SJSA1 (cell line): ENCODE data around the gene ITGBL1. TPM values are rescaled to one million over a fixed set of nuclear protein-coding genes. Genes with fewer than 3 reads are reported as not detected.

Source experiments
- DNase-seq, 2 experiments: peaks; one replicate each; pipeline ENCODE4 v3.0.0-alpha.2; 2015 to 2020; ENCODE audit warnings: low spot score in 2 of 2, low read depth in 1 of 2
- H3K27ac ChIP-seq: fragments of 250-450 bp; sonication (Bioruptor Pico); 2 replicates; pipeline ENCODE4 v1.5.1; 2020; ENCODE audit warnings: mild to moderate bottlenecking, moderate library complexity
- H3K27me3 ChIP-seq: fragments of 250-450 bp; sonication (Bioruptor Pico); replicated peaks from 2 replicates; pipeline ENCODE4 v1.5.1; 2020; ENCODE audit warnings: mild to moderate bottlenecking, moderate library complexity
- H3K36me3 ChIP-seq: fragments of 250-450 bp; sonication (Bioruptor Pico); 2 replicates; pipeline ENCODE4 v1.5.1; 2020; ENCODE audit warnings: mild to moderate bottlenecking
- H3K4me1 ChIP-seq: fragments of 250-450 bp; sonication (Bioruptor Pico); replicated peaks from 2 replicates; pipeline ENCODE4 v1.6.1; 2021; ENCODE audit warnings: mild to moderate bottlenecking
- H3K4me3 ChIP-seq: fragments of 250-450 bp; sonication (Bioruptor Pico); 2 replicates; pipeline ENCODE4 v1.5.1; 2020; ENCODE audit warnings: mild to moderate bottlenecking
- H3K9me3 ChIP-seq: fragments of 250-450 bp; sonication (Bioruptor Pico); replicated peaks from 2 replicates; pipeline ENCODE4 v1.5.1; 2020; ENCODE audit warnings: mild to moderate bottlenecking
- total RNA-seq: library from RNA; depleted of rRNA; stranded (reverse); fragments of >200 nt; shearing (Covaris generic); gene quantifications from 2 replicates; pipeline ENCODE4 v1.2.3, GENCODE V29; 2014

The ITGBL1 gene
- total RNA-seq, 1 experiment from 2014 or later: 63.3 TPM

DNA sequence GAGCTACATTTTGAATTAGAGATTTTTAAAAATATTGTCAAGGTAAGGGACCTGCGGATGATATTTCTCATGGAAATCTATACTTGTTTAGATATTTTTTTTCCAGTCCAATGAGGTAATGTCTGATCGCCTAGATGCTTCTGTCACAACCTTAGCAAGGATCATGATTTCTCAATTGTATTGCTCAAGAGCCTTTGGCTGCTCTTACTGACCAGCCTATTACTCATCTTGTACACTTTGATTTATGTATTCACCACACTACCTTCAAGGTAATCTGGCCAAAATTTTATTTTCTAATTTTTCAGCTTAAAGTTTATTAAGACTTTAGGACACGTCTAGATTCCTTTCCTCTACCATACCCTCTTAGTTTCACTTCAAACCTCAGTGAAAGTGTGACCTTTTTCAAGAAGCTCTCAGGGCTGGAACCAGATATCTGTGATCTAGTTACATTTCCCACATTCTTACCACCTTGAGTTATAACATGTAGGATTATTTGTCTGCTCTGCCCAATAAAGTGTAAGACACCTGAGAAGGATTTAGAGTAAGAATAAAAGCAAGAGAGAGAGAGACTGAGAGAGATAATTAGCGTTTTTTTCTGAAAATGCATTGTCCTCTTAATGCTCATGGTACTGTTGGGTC, 197.1 kb downstream of the ITGBL1 start:
- H3K4me3 ChIP-seq: no peak overlapping the region
- H3K9me3 ChIP-seq: no peaks in the 10 kb centered on the region
- no peaks in the 10 kb centered on the region; the same call in 1 of the 2 replicates for H3K4me1 ChIP-seq
- DNase-seq: no peak
- H3K36me3 ChIP-seq: no peaks in the 10 kb centered on the region
- no peak overlapping the region for H3K27ac ChIP-seq
- no peaks in the 10 kb centered on the region for H3K27me3 ChIP-seq

DNA sequence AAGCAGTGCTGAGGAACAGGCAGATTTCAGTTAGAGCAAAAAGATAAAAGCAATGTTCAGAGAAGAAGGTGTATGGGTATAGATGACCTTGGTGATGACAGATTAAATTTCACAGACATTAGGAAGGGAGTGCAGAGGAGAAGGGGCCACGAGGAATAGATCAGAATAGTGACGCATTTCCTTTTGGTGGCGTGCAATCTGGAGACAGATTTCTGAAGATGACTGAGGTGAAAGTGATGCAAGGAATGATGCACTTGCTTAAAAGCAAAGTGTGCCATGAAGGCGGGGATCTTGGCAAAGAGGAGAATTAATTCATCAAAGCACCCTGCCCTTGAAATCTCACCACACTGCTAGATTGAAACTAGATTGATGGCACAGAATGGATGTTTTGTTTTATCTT, 202.4 kb downstream of the ITGBL1 start:
- DNase-seq: no peak

DNA sequence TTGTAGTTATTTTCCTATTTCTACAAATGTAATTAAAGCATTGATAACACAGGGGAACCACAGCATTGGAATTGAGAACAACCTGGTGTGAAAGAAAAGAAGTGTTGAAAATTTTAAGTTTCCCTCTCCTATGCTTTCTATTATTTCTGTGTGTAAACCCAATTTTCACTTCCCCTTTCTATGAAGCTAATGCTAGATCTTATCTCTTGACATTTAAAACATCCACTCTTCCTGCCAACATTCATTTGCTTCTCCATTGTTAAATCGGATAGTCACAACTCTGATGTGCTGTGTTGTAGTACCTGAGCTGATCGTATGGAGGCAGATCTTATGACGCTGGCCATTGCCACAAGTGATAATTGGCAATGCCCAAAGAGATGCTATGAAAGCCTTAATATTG, 203.0 kb downstream of the ITGBL1 start:
- Histone ChIP-seq H3K4me1 (no peaks in the 10 kb centered on the region), H3K36me3 (no peaks in the 10 kb centered on the region), H3K9me3 (no peaks in the 10 kb centered on the region), H3K4me3 (no peak overlapping the region), H3K27me3 (no peaks in the 10 kb centered on the region), H3K27ac (no peak overlapping the region)
- no peak for DNase-seq

More for the DNA sequence above, 202.4 kb downstream of the ITGBL1 start:
- Histone ChIP-seq H3K9me3 (no peaks in the 10 kb centered on the region), H3K36me3 (no peaks in the 10 kb centered on the region), H3K4me1 (no peaks in the 10 kb centered on the region), H3K27me3 (no peaks in the 10 kb centered on the region), H3K4me3 (no peak overlapping the region), H3K27ac (no peak overlapping the region)

DNA sequence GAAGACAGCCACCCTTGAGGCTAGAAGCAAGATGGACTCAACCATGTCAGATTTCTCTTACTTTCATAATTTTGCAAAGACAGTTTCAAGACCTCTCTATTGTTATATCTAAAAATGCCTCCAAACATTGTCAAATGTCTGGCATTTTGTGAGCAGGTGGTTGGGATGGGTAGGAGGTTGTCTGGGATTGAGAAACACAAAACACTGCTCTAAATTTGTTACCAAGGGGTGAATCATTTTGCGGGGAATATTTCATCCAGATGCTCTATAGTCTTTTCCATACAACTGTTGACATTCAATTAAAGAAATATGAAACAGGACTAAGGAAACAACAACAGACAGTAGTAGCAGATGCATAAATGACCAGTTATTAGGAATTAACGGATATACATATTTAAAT, 208.2 kb downstream of the ITGBL1 start:
- H3K27me3 ChIP-seq: no peaks in the 10 kb centered on the region
- DNase-seq: no peak
- no peaks in the 10 kb centered on the region for H3K36me3 ChIP-seq
- no peaks in the 10 kb centered on the region for H3K9me3 ChIP-seq
- H3K4me1 ChIP-seq: peaks cover 7% of the 10 kb centered on the region
- H3K4me3 ChIP-seq: no peak overlapping the region
- H3K27ac ChIP-seq: no peak overlapping the region

DNA sequence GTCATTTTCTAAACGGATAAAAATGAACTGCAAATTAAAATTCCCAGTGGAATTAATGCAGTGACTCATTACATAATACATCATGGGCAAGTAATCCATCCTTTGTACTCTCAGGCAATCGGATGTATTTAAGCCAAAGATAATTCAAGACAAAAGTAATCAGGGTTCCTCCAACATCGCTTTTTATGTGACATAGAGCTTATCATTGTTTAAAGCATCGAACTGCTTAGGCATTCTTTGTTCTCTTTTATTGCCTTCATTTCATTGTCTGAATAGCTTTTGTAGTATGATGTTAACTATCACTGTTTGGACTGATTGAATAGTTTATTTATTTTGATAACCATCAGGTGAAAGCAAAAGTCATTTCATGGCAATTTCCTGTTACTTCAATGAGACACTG, 209.4 kb downstream of the ITGBL1 start:
- H3K27ac ChIP-seq: no peak overlapping the region; the same call in 1 of the 2 replicates
- no peak for DNase-seq
- no peaks in the 10 kb centered on the region for H3K36me3 ChIP-seq
- H3K27me3 ChIP-seq: no peaks in the 10 kb centered on the region
- H3K9me3 ChIP-seq: no peaks in the 10 kb centered on the region
- peaks cover 7% of the 10 kb centered on the region for H3K4me1 ChIP-seq
- no peak overlapping the region for H3K4me3 ChIP-seq

DNA sequence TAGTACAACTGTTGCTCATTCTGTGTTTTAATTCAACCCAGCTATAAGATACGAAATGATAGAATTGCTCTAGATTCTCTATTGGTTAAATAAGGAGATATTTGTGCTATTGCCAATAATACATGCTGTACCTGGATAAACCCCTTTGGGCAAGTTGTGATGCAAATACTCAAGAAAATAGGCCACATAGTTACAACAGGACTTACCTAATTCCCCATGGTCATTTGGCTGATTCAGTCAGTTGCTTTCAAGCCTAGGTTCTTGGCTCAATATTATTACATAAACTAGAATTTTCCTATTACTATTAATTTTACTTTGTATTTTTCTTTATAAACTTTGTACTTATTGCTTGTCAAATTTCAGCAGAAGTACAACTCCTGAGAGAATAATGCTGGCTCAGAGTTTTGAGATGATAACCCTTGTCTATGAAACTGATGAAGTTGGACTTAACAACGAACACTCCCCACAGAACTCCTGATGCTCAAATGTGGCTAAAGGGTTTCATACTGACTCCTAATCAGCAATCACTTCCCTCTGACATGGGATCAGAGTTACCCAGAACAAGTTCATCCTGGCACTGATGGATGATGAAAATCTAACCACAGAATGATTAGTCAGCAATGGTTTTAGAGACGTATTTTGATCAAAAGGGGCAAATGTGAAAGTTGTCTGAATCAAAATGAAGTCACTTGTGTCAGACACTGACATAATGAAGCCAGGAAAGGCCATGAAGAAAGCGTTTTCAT, 221.1 kb downstream of the ITGBL1 start:
- Histone ChIP-seq H3K27me3 (no peaks in the 10 kb centered on the region), H3K27ac (no peak overlapping the region), H3K4me3 (no peak overlapping the region), H3K4me1 (no peaks in the 10 kb centered on the region), H3K36me3 (no peaks in the 10 kb centered on the region), H3K9me3 (no peaks in the 10 kb centered on the region)
- DNase-seq: no peak

DNA sequence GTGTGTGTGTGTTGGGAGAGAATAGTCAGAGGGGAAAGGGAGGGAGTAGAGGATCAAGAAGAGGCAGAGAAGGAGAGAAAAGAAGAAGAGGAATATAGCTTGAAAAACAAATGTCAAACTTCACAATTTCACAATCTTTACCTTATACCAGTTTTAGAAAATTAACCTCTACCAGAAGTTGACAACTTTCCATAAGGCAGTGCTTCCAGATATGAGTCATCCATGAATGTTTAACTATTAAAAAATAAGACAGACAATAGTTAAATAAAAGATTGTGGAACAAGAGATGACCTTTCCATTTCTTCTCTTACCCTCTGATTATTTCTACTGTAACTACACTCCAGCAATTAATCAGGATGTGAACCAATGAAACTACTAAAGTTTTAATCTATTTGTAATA, 229.4 kb downstream of the ITGBL1 start:
- H3K36me3 ChIP-seq: no peaks in the 10 kb centered on the region
- 0 out of 2 replicates have a peak, but pooled peaks cover 3% of the 10 kb centered on the region for H3K4me1 ChIP-seq
- H3K9me3 ChIP-seq: no peaks in the 10 kb centered on the region
- H3K27me3 ChIP-seq: no peaks in the 10 kb centered on the region
- H3K4me3 ChIP-seq: no peak overlapping the region
- peak in 1 of 2 experiments; percentile 1 for DNase-seq
- no peak overlapping the region for H3K27ac ChIP-seq

DNA sequence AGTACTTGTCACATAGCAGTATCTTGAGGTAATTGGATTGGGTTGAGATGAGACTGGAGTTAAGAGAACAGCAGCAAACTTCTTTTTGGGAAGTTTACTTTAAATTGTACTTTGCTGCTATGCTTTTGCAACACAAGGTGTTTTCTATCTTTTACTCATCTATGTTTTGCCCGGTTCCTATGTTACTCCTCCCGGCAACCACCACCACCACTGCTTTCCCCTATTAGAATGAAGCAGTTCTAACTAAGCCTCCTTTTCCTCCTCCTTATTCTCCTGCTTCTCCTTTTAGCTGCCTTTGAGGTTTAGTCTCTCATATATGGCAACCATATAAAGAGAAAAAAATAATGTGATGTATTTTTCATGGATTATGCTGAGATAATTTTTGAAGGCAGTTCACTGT, 233.5 kb downstream of the ITGBL1 start:
- no peak for DNase-seq
- no peaks in the 10 kb centered on the region for H3K36me3 ChIP-seq
- no peak overlapping the region for H3K4me3 ChIP-seq

DNA sequence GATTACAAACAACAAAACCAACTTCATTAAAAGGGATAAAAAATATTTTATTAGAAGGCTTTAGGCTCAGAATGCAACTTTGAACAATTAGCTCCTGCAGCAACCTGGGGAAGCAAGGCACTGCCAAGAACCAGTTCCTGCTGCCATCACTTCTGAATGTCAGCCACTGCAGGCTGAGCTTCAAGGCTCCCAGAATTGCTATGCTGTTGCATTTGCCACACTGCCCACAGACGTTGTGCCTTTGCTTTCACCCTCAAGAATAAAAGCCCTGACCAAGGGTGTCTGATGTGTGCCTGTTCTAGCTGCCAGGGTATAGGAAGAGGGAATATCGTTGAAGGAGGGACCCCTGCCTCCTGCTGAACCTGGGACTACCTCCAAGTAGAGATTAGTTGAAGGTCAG, 238.4 kb downstream of the ITGBL1 start:
- no peak for DNase-seq
- no peaks in the 10 kb centered on the region for H3K36me3 ChIP-seq
- no peaks in the 10 kb centered on the region for H3K4me1 ChIP-seq
- H3K27me3 ChIP-seq: no peaks in the 10 kb centered on the region
- H3K27ac ChIP-seq: no peak overlapping the region
- H3K4me3 ChIP-seq: no peak overlapping the region
- no peaks in the 10 kb centered on the region for H3K9me3 ChIP-seq

More for the DNA sequence above, 233.5 kb downstream of the ITGBL1 start:
- Histone ChIP-seq H3K27me3 (no peaks in the 10 kb centered on the region), H3K9me3 (no peaks in the 10 kb centered on the region), H3K4me1 (0 out of 2 replicates have a peak, but pooled peaks cover 3% of the 10 kb centered on the region), H3K27ac (no peak overlapping the region)

DNA sequence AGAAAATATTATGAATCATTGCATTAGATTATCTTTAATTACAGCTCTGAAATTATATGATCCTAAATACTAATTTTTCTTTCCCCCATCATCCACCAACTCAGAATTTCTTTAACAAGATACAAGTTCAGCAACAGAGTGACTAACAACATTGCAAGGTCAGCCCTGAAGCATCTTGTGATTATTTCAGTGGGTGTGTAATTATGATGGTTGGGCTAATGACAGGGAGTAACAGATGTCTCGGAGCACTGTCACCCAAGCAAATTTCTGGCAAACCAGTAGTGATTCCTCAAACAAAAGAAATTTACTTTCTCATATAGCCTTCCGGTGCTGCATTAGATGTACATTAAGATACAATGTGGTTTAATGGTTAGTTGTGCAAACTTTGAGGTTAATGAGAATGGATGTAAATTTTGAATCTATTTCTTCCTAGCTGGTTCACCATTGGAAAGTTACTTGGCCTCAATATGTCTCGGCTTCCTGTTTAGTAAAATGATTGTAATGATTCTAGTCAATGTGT, 238.9 kb downstream of the ITGBL1 start:
- H3K36me3 ChIP-seq: no peaks in the 10 kb centered on the region
- no peak overlapping the region for H3K27ac ChIP-seq
- no peak overlapping the region for H3K4me3 ChIP-seq
- no peak for DNase-seq
- no peaks in the 10 kb centered on the region for H3K4me1 ChIP-seq
- no peaks in the 10 kb centered on the region for H3K9me3 ChIP-seq
- H3K27me3 ChIP-seq: no peaks in the 10 kb centered on the region

DNA sequence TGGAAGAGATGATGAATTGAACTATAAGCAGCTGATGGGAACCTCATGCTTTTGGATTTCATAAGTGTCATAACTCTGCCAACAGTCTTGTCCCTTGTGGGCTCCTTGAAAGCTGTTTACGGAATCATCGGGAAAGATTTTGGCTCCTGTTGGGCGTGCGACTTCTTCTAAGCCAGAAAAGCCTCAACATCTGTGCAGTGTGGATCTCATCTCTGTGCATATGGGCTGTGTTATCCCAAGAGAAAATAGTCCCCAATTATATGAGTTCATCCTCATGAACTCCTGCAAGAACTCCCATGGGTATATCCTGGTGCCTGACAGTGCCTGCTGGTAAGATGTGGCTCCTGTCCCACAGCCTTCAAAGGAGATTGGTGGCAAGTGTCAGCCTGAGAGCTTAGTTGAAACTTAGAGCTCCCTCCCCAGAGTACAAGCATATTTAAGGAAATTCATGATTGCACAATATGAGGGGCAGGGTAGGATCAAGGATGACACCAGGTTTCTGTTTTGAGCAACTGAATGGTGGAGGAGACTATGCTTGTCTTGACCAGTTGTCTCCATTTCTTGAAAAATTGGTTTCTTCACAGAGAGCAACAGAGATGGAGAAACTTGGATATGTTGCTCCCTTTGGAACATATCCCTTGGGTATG, 243.5 kb downstream of the ITGBL1 start:
- no peaks in the 10 kb centered on the region for H3K36me3 ChIP-seq
- H3K27ac ChIP-seq: no peak overlapping the region
- H3K4me3 ChIP-seq: no peak overlapping the region
- no peaks in the 10 kb centered on the region for H3K4me1 ChIP-seq
- no peak for DNase-seq
- no peaks in the 10 kb centered on the region for H3K27me3 ChIP-seq
- no peaks in the 10 kb centered on the region for H3K9me3 ChIP-seq

DNA sequence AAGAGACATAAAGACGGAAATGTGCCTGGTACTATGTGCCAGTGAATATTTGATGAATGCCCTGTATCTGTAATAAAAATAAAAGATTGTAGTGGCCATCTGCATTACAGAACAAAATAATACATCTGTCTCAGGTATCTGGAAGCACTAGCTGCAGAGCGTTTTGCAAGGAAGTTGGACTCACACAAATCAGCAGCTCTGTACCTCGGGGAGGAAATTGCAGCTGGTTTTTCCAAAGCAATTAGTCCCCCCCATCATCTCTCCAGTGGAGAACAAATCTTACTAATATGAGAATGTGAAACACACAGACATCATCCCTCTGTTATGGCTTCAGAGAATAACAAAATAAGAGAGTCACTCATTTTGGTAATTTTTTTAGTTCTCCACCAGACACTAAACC, 245.3 kb downstream of the ITGBL1 start:
- no peak overlapping the region for H3K4me3 ChIP-seq
- H3K27ac ChIP-seq: no peak overlapping the region
- H3K27me3 ChIP-seq: no peaks in the 10 kb centered on the region
- DNase-seq: no peak
- no peaks in the 10 kb centered on the region for H3K4me1 ChIP-seq
- H3K36me3 ChIP-seq: no peaks in the 10 kb centered on the region
- H3K9me3 ChIP-seq: no peaks in the 10 kb centered on the region

DNA sequence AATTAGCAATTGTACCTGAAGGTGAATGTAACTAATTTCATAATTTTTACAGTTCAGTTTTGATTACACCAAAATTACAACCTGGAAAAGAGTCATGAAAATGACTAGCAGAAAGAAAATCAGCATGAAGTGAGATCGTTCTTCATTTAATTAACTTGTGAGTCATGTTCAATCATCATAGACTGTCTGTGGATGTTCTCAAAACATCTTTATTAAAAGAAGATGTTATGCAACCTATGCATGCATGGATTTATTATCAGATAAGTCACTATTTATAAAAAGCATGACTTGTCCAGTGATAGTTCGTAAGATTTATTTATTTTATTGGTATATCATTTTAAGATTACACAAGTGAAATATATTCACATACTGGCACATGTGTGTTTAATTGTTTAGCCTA, 245.9 kb downstream of the ITGBL1 start:
- no peak overlapping the region for H3K27ac ChIP-seq
- no peaks in the 10 kb centered on the region for H3K27me3 ChIP-seq
- H3K36me3 ChIP-seq: no peaks in the 10 kb centered on the region
- H3K4me3 ChIP-seq: no peak overlapping the region
- no peaks in the 10 kb centered on the region for H3K9me3 ChIP-seq
- no peak for DNase-seq
- no peaks in the 10 kb centered on the region for H3K4me1 ChIP-seq

DNA sequence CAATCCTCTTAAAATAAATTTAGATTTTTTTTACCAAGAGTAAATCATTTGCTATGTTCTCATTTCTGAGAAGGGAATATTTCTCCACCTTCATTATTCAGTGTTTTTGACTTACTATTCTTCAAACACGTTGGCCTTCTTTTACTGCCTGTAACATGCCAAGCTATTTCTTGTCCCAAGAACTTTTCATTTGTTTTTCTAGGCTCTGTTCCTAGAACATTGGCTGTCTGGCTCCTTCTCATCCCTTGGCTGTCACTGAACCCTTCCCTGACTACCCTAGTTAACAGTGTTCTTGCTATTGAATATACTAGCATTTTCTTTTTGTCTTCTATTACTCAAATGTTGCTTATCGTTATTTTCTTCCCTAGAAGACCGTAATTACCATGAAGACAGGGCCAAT, 248.1 kb downstream of the ITGBL1 start:
- Histone ChIP-seq H3K36me3 (no peaks in the 10 kb centered on the region), H3K4me1 (no peaks in the 10 kb centered on the region), H3K27ac (no peak overlapping the region), H3K27me3 (no peaks in the 10 kb centered on the region), H3K4me3 (no peak overlapping the region), H3K9me3 (no peaks in the 10 kb centered on the region)
- no peak for DNase-seq
